Adipose tissue (tissue), 3 donors: Measurements from ENCODE around the gene SLC46A1. TPM values are rescaled to one million over a fixed set of nuclear protein-coding genes. Genes with fewer than 3 reads are reported as not detected.
"Not testable (repeated sequence)": the region's sequence is repeated elsewhere in the genome, so short reads cannot be mapped to it uniquely, and the experiment has no call there.

Experiments used
- H3K27ac ChIP-seq: one replicate; pipeline ENCODE4 v1.5.1; 2013; ENCODE audit warnings: low read depth, low read length
- WGBS, 3 donors: extraction: QIAGEN DNeasy Blood & Tissue Kit; methylation state at CpG; one replicate each; pipeline ENCODE4 v1.1.7; 2013; 5-methylcytosine and 5-hydroxymethylcytosine counted together
- polyA plus RNA-seq, 3 donors: library from polyadenylated mRNA; stranded (reverse); fragments of 200-250 nt; gene quantifications; one replicate each; pipeline ENCODE4 v1.2.3, GENCODE V29; 2013
- donor health status: healthy with polysubstance abuse.
- donor health status: Bipolar disorder and iron deficiency.
- donor health status: healthy.

Gene SLC46A1
- 1 to 10 TPM; 1.2 to 5.3 (median 3.9) TPM for polyA plus RNA-seq

DNA sequence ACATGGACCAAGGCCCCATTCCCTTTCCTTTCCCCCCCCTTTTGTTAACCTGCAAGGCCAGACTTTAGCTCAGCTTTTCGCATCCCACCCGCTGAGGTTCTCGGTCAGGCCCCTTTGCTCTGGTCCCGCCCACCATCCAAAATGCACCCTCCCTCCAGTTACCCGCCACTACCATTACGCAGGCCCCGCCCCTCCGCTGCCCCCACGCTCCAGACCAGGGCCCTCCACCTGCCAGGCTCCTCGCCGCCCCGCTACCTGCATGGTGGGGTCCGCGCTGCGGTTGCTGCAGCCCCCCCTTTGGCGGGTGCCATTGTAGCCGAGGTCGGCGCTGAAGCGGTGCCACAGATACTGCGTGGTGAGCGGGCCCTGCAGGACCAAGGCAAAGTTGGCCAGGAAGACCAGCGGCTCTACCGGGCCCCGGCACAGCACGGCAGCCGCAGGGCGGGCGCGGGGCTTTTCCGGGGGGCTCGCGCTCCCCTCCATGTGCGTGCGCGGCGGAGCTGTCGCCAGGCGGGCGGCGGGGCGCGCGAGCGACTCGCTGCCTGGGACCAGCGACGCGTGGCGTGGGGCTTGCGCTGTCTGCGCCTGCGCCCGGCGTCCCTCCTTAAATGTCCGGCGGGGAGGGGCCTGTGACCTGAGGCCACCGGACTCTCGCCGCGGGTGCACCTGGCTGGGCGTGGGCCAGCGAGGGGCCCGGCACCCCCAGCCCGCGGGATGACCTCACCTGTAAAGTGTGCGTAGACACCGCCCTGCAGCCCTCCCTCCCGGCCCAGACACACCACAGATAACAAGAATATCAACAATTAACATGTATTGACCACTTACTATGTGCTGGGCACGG, at the start of gene SLC46A1:
TSS of gene SLC46A1 (minus strand) at position 581 of the 841 bp plus-strand sequence. CDS start at position 483, 98 bp downstream.
- no peak within 1 kb of the TSS for H3K27ac ChIP-seq
- WGBS, 3 donors, result 1% methylated on average over 54 to 70 of the region's 70 CpGs

DNA sequence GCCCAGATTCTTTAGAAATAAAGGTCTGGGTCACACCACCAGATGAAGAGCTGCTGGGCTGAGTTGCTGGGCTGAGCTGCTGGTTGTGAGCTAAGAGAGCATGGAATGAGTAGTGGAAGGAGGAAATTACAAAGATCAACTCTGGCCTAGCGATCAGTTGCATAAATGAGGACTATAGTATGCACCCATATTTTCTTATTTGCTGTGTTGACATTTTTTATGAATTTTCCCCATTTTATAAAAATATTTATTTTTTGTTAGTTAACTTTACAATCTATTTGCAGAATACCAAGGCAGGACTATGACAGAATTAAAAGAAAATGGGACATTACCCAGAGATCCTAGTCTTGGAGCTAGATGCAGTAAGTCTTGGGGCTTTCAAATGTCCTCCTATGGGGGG, 43.8 kb upstream of the SLC46A1 start:
- no peak overlapping the region for H3K27ac ChIP-seq
- WGBS, 3 donors, result 46 to 90% (median 60%) methylated on average over 1 of the region's 1 CpG

DNA sequence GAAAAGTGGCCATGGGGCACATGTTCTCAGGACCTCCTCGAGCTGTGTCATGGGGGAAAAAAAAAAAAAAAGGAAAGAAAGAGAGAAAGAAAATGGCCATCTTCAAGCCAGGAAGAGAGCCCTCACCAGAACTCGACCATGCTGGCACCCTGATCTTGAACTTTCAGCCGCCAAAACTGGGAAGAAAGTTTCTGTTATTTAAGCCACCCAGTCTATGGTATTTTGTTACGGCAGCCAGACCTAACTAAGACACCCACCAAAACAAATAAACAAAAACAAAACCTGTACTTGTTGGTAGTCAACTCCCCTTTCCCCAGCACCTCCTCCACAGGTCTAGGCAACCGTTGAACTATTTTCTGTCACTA, 41.4 kb upstream of the SLC46A1 start:
- WGBS, 3 donors, result 60 to 72% (median 64%) methylated on average over 5 of the region's 5 CpGs
- no peak overlapping the region for H3K27ac ChIP-seq

DNA sequence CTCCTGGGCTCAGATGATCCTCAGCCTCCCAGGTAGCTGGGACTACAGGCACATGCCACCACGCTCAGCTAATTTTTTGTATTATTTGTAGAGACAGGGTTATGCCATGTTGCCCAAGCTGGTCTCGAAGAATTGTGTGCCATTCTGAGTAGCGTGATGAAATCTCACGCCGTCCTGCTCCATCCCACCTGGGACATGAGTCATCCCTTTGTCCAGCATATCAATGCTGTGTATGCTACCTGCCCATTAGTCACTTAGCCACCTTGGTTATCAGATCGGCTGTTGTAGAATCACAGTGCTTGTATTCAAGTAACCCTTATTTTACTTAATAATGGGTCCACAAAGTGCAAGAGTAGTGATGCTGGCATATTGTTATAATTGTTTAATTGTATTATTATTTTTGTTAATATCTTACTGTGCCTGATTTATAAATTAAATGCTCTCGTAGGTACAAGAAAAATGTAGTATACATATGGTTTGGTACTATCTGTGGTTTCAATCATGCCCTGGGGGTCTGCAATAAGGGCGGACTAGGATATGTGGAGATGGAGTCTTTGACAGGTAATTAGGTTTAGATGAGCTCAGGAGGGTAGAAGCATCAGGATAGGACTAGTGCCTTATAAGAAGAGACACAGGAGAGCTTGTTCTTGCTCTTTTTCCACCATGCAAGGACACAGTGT, 40.8 kb upstream of the SLC46A1 start:
- H3K27ac ChIP-seq, result no peak overlapping the region
- WGBS, 3 donors, result 82 to 87% (median 86%) methylated on average over 8 of the region's 8 CpGs

DNA sequence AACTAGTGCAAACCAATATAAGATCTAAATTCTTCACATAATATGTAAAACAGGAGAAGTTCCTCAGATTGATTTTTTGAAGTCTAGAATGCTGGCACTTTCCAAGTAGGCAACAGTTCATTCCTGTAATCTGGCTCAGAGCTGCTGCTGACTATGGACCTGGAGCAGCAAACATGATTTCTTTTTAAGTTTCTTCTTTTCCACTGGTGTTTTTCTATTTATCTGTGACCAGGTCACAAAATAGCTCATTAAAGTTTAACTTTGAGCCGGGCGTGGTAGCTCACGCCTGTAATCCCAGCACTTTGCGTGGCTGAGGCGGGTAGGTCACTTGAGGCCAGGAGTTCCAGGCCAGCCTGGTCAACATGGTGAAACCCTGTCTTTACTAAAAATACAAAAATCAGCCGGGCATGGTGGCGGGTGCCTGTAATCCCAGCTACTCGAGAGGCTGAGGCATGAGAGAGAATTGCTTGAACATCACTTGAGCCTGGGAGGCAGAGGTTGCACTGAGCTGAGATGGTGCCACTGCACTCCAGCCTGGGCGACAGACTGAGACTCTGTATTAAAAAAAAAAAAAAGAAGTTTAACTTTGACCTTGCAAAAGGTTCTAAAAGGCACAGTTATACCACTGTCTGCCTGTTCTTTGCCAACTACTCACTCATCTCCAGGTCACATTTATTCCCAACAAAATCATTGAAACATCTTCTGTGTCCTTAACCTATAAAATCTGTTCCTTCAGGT, 38.1 kb upstream of the SLC46A1 start:
- WGBS, 3 donors, result 82 to 90% (median 83%) methylated on average over 8 to 9 of the region's 9 CpGs
- H3K27ac ChIP-seq, result no peak overlapping the region

DNA sequence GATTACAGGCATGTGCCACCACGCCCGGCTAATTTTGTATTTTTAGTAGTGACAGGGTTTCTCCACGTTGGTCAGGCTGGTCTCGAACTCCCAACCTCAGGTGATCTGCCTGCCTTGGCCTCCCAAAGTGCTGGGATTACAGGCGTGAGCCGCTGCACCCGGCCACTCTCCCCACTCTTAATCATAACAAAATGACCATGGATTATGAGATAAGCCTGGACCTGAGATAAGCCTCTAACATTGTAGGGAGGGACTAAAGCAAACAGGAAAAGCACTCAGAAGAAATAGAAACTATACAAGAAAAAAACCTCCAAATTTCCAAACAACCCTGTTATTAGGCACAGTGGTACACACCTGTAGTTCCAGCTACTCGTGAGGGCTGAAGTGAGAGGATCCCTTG, 28.3 kb upstream of the SLC46A1 start:
- WGBS, 3 donors, result 56 to 75% (median 74%) methylated on average over 8 of the region's 8 CpGs
- H3K27ac ChIP-seq, result not testable (repeated sequence)

DNA sequence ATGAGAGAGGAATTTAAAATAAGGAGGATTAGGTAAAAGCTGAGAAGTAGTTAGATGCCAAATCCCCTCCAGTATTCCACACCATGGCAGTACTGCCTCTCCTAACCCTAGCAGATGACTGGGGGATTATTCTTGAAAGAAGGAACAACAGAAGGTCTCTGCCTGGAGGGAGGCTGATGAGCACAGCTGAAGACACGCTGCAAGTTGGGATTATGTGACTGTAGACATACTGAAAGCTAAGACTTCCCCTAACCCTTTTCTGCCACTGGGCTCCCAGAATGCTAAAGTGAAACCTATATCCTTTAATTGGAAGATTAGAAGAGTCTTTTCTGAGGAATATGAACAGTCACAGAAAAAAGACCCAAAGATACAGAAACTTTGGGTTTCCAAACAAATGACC, 27.7 kb upstream of the SLC46A1 start:
- 66 to 95% (median 71%) methylated on average over 1 of the region's 1 CpG for WGBS, 3 donors

DNA sequence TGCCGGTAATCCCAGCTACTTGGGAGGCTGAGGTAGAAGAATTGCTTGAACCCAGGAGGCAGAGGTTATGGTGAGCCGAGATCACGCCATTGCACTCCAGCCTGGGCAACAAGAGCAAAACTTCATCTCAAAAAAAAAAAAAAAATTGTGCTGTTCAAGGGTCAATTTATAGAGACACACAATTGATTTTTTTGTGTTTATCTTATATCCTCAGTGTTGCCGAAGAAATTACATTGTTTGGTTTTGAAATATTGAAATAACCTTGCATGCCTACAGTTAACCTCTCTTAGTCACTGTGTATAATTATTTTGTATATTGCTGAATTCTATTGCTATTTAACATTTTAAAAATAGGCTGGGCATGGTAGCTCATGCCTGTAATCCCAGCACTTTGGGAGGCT, 22.0 kb upstream of the SLC46A1 start:
- not testable (repeated sequence) for H3K27ac ChIP-seq
- 43 to 93% (median 89%) methylated on average over 4 of the region's 4 CpGs for WGBS, 3 donors

More for the DNA sequence above, 27.7 kb upstream of the SLC46A1 start:
- H3K27ac ChIP-seq, result no peak overlapping the region

DNA sequence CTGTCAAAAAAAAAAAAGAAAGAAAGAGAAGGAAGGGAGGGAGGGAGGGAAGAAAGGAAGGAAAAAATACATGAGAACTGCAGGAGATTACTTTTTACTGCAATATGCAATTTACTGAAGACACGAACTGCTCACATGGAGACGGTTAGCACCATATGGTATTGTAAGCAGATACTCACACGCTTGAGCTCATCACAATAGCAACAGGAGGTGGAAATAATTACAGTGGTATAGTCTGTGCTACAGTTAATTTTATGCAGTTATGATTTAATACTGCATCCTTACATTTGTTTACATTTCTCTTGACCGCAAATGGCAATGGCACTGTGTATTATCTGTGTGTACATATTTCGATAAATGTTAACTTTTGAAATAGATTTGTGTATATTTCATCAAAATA, 21.4 kb upstream of the SLC46A1 start:
- H3K27ac ChIP-seq, result no peak overlapping the region
- 61 to 90% (median 89%) methylated on average over 5 of the region's 5 CpGs for WGBS, 3 donors

DNA sequence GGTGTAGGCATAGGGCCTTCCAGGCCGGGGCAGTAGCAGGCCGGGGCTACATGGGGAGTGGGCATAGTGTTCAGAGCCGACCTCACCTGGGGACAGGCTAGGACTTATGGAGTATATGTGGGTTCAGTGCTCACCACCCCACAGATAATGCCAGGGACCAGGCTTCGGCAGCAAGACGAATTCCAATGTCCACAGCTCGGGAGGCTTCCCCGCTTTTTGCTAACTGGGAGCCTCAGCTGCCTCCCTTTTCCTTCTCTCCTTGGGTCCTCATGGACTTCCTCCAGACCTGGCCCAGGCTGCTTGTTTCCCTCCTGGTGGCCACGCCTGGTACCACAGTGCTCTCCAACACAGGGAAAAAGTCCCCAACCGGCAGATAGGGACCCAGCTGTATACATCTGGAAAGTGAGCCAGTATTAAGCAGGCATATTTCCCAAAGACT, 20.1 kb upstream of the SLC46A1 start:
- H3K27ac ChIP-seq, result no peak overlapping the region
- 74 to 90% (median 81%) methylated on average over 9 of the region's 9 CpGs for WGBS, 3 donors

DNA sequence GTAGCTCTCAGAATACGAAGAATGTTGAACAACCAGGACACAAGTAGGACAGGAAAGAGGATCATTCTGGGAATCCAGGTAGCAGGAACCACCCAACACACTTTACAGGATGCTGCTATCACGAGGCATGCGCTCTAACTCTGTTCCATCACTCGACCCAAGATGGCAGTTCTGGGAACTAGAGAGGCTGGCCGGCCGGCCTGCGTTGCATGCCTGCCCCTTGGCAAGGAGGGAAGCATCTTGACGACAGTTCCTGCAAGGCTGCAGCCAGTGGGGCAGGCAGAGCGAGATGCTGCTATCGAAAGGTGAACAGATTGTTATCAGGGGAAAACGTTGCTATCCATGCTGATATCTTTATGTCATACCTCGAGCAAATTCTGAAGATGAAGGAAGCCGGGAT, 19.2 kb upstream of the SLC46A1 start:
- H3K27ac ChIP-seq, result no peak overlapping the region
- 82 to 86% (median 86%) methylated on average over 13 of the region's 13 CpGs for WGBS, 3 donors

DNA sequence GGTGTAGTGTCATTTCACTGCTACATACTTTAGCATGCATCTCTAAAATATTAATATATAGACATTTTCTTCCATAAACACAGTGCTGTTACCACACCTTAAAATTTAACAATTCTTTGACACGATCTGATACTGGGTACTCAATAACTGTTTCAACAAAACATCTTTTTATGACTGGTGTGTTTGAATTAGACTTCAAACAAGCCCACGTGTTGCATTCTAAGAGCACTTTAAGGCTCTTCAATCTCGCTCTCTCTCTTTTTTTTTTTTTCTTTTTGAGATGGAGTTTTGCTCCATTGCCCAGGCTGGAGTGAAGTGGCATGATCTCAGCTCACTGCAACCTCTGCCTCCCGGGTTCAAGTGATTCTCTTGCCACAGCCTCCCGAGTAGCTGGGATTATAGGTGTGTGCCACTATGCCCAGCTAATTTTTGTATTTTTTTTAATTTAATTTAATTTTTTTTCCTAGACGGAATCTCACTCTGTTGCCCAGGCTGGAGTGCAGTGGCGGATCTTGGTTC, 15.8 kb upstream of the SLC46A1 start:
- 72 to 83% (median 76%) methylated on average over 7 of the region's 7 CpGs for WGBS, 3 donors
- H3K27ac ChIP-seq, result no peak overlapping the region

DNA sequence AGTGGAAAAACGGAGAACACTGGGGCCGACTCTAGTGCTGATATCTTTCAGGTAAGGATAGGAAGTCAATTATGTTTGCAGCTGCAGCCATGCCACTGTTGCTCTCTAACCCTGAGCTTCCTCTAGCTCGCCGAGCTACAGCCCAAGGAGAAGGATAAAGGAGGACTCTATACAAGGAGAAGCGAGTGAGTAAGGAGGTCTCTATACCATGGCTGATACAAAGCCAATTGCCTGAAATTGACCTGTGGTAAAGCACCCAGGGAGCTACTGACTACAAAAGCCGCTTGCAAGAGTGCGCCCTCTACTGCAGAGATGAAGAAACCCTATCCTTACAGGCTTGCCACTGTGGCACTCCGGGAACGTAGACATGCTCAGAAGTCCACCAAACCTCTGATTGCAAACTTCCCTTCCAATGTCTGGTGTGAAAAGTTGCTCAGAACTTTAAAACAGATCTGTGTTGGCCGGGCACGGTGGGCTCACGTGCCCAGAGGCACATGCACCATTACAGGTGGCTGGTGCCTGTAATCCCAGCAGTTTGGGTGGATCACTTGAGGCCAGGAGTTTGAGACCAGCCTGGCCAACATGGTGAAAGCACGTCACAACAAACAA, 10.8 kb upstream of the SLC46A1 start:
- no peak overlapping the region for H3K27ac ChIP-seq
- 12 to 15% (median 13%) methylated on average over 13 of the region's 13 CpGs for WGBS, 3 donors

DNA sequence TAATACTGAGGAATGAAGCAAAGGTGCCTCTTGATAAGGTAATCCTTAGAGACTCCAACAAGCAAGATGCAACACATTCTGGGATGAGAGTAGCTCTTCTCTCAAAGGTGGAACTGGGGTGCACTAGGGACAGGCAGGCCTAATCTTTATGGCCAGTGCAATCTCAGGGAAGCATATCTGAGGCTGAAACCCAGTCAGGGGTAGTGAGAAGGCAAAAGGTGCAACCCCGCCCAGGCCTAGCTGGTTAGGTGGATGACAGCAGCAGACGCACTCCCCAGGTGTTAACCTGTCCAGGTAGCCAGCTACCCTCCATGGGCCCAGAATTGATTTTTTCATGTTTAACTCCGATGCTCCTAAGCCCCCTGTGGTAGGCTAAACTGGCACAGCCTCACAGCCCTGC, 9.9 kb upstream of the SLC46A1 start:
- 94 to 96% (median 95%) methylated on average over 3 of the region's 3 CpGs for WGBS, 3 donors

DNA sequence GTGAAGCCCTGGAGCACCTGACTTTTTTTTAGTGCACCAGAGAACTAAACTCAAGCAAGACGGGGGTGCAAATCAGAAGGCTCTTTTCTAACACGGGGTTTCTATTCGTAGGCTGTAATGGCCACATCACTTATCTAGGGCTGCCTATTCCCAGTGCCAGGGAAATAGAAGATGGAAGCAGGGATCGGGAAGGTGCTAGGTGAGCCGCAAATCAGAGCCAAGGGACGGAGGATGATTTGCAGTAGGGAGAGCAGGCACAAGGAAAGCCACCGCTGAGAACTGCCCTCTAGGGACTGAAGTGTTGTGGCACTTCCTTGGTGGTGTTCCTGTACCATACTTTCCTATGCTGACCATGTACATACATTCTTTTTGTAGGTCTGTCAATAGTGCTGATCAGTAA, 7.8 kb upstream of the SLC46A1 start:
- H3K27ac ChIP-seq, result no peak overlapping the region
- 67 to 71% (median 70%) methylated on average over 7 of the region's 7 CpGs for WGBS, 3 donors

More for the DNA sequence above, 9.9 kb upstream of the SLC46A1 start:
- H3K27ac ChIP-seq, result no peak overlapping the region

DNA sequence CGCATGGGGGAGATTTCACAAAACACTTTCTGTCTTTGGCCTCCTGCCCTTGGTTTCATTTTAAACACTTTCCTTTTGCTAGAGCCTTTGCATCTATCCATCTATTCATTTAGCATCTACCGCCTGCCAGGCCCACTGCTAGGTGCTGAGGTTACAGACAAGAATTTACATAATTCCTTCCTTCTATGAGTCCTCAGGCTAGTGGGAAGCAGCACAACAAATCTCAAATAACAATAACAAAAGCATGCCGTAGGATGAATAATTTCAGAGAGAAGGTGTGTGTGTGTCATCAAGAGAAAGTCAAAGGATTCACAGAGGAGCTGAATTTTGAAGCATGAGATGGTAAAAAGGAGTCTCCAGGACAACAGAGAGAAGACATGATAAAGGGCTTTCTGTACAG, 6.1 kb upstream of the SLC46A1 start:
- 79 to 86% (median 86%) methylated on average over 3 of the region's 3 CpGs for WGBS, 3 donors
- H3K27ac ChIP-seq, result no peak overlapping the region

DNA sequence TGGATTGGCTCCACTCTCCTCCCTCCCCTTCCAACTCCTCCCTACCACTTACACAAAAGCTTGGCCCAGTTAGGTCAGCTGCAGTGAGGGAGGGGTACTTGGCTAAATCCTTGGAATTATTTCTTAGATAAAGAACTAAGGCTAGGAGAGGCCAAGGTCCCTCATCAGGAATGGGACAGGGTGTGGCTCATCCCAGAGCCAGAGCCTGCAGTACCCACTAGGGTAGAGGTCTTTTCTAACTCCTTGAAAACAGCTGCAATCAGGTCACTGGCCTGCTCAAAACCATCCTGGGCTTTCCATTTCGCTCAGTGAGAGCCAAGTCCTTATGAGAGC, 1.9 kb upstream of the SLC46A1 start:
- WGBS, 3 donors, result 71 to 94% (median 88%) methylated on average over 1 of the region's 1 CpG
- no peak overlapping the region for H3K27ac ChIP-seq

DNA sequence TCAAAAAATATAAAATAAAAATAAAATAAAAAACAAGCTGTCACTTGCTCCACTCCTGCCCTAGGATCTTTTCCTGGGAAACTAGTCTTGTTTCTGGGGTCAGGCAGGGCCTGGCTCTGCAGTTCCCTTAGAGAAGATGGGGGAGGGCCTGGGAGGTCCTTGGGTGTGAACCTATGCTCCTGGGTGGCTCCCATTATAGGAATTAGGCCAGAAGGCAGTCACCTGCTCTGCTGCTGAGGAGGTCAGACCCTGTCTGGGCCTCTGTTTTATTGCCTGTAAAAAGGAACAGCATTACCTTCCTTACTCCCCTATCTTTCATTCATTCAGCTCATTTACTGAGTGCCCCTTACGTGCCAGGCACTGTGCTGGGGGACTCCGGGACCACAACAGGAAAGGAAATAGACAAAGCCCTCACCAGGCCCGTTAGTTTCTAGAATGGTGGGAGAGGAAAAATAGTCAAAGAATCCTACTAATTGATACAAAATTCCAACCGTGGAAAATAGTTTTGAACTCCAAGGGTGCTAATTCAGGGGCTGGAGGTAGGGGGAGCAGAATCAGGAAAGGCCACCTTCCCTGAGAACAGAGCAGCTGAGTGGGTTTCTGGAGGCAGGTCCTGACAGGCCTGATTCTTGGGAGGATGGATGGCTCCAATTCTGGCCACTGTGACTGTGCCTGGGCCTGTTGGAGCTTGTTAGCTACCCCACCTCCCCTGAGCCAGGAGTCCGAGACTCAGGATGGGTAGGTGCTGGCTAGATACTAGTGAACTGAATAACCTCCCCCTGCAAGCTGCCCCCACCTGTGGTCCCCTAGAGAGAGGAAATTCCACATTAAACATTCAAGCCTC, 1.3 kb upstream of the SLC46A1 start:
- WGBS, 3 donors, result 78 to 83% (median 79%) methylated on average over 5 of the region's 5 CpGs

More for the DNA sequence above, 1.3 kb upstream of the SLC46A1 start:
- no peak overlapping the region for H3K27ac ChIP-seq
